Gastrocnemius medialis (tissue), 4 donors: ENCODE data around the gene SLC6A19.

Experiments used
- CTCF ChIP-seq, 5 experiments: fragments of 450-650 bp in 3 of 5; fragments of 200-600 bp in 2 of 5; sonication (generic) in 2 of 5; IDR thresholded peaks in 4 of 5; conservative IDR thresholded peaks in 1 of 5; 1 replicate in 4 of 5; 2 replicates in 1 of 5; pipeline ENCODE4 v1.5.1; 2016 to 2019; ENCODE audit warnings: antibody characterized with exemption in 5 of 5, mild to moderate bottlenecking in 3 of 5, moderate library complexity in 3 of 5
- POLR2A ChIP-seq, 2 donors: fragments of 450-650 bp; IDR thresholded peaks; one replicate each; pipeline ENCODE4 v1.6.1; 2017; ENCODE audit warnings: antibody characterized with exemption in 2 of 2, mild to moderate bottlenecking in 2 of 2, moderate library complexity in 2 of 2

GRCh38 chr5:1224631-1225030 lies 23.2 kb downstream of the SLC6A19 start:
- no peak for TF ChIP-seq POLR2A (IDR thresholded peaks at IDR 0.05)
- no peak for TF ChIP-seq CTCF (IDR thresholded peaks at IDR 0.05 in 4 of 5, conservative IDR thresholded peaks at IDR 0.05 in 1 of 5)
